ENCODE measurements around the gene DDX27.
"Not testable (repeated sequence)": the region's sequence is repeated elsewhere in the genome, so short reads cannot be mapped to it uniquely, and the experiment has no call there.

DDX27 gene

GRCh38 chr20:49219091-49219923 is at the start of gene DDX27:
TSS of gene DDX27 (plus strand) at chr20:49219416. CDS start at chr20:49219449, 33 bp downstream.
- peak; percentile 57 for DNase-seq

- no peak for DNase-seq
Observed at GRCh38 chr20:49169547-49169946, 49.7 kb upstream of the DDX27 start.

- DNase-seq, result no peak
Observed at GRCh38 chr20:49170714-49171113, 48.5 kb upstream of the DDX27 start.

- no peak for DNase-seq
Observed at GRCh38 chr20:49171909-49172308, 47.3 kb upstream of the DDX27 start.

- no peak for DNase-seq
Observed at GRCh38 chr20:49172413-49172812, 46.8 kb upstream of the DDX27 start.

GRCh38 chr20:49174183-49174582 is 45.0 kb upstream of the DDX27 start:
- no peak for DNase-seq

- DNase-seq, result no peak
Observed at GRCh38 chr20:49179368-49180277, 39.6 kb upstream of the DDX27 start.

- no peak for DNase-seq
Observed at GRCh38 chr20:49181265-49181877, 37.8 kb upstream of the DDX27 start.

GRCh38 chr20:49183444-49183843 is 35.8 kb upstream of the DDX27 start:
- DNase-seq, result no peak

- not testable (repeated sequence) for DNase-seq
Observed at GRCh38 chr20:49184084-49184501, 35.1 kb upstream of the DDX27 start.

- no peak for DNase-seq
Observed at GRCh38 chr20:49184691-49185070, 34.5 kb upstream of the DDX27 start.

- no peak for DNase-seq
Observed at GRCh38 chr20:49185071-49185761, 34.0 kb upstream of the DDX27 start.

GRCh38 chr20:49186535-49187329 is 32.5 kb upstream of the DDX27 start:
- no peak for DNase-seq

- no peak for DNase-seq
Observed at GRCh38 chr20:49187330-49187850, 31.8 kb upstream of the DDX27 start.

- DNase-seq, result peak; percentile 96
Observed at GRCh38 chr20:49187851-49188641, 31.2 kb upstream of the DDX27 start, which contains the start of gene STAU1. TSS of gene STAU1 (minus strand) at chr20:49188334. CDS start at chr20:49166201, 22,133 bp downstream.

GRCh38 chr20:49192944-49193518 is 26.2 kb upstream of the DDX27 start:
- not testable (repeated sequence) for DNase-seq

GRCh38 chr20:49199729-49200293 is 19.4 kb upstream of the DDX27 start:
- no peak for DNase-seq

GRCh38 chr20:49203011-49203410 is 16.2 kb upstream of the DDX27 start:
- DNase-seq, result no peak

- DNase-seq, result no peak
Observed at GRCh38 chr20:49203746-49204145, 15.5 kb upstream of the DDX27 start.

- no peak for DNase-seq
Observed at GRCh38 chr20:49207076-49207475, 12.1 kb upstream of the DDX27 start.

All from 8988T (cell line).